HCT116 (cell line): Measurements from ENCODE around the gene CRIM1.

Experiments
- EGR1 ChIP-seq: IDR thresholded peaks from 2 replicates; pipeline ENCODE4 v1.6.1; 2012; ENCODE audit warnings: low read depth
- ELF1 ChIP-seq: IDR thresholded peaks from 2 replicates; pipeline ENCODE4 v1.6.1; 2012; ENCODE audit warnings: low read depth, borderline replicate concordance
- EZH2 ChIP-seq: fragments of 200-600 bp; sonication (generic); IDR thresholded peaks from 2 replicates; pipeline ENCODE4 v1.6.1; 2017; ENCODE audit warnings: antibody characterized with exemption, mixed run types
- EZH2phosphoT487 ChIP-seq: fragments of 200-600 bp; IDR thresholded peaks from 2 replicates; pipeline ENCODE4 v1.6.1; 2018; ENCODE audit warnings: antibody characterized with exemption, borderline replicate concordance
- FOSL1 ChIP-seq: IDR thresholded peaks from 2 replicates; pipeline ENCODE4 v1.6.1; 2012; ENCODE audit warnings: low read depth
- POLR2A ChIP-seq: IDR thresholded peaks from 2 replicates; pipeline ENCODE4 v1.7.0; 2011; ENCODE audit warnings: borderline replicate concordance; ENCODE audit not compliant: insufficient read depth, insufficient read length; ENCODE audit errors: extremely low read depth
- RAD21 ChIP-seq: IDR thresholded peaks from 2 replicates; pipeline ENCODE4 v1.6.1; 2012; ENCODE audit warnings: low read depth, mild to moderate bottlenecking
- SP1 ChIP-seq: IDR thresholded peaks from 2 replicates; pipeline ENCODE4 v1.6.1; 2012; ENCODE audit warnings: low read depth
- TF ChIP-seq, protein P1 (sequence below), 3 experiments: fragments of 200-600 bp in 1 of 3; sonication (generic) in 1 of 3; IDR thresholded peaks in 2 of 3; conservative IDR thresholded peaks in 1 of 3; 2 replicates each; pipeline ENCODE4 v1.5.1; 2012 to 2017; ENCODE audit warnings: low read depth in 2 of 3, low read length in 2 of 3, antibody characterized with exemption in 1 of 3, borderline replicate concordance in 1 of 3, control low read depth in 1 of 3, mild to moderate bottlenecking in 1 of 3, mixed read lengths in 1 of 3, mixed run types in 1 of 3, moderate library complexity in 1 of 3; ENCODE audit not compliant: insufficient read depth in 1 of 3
- TF ChIP-seq, protein P2 (sequence below): IDR thresholded peaks from 2 replicates; pipeline ENCODE4 v1.6.1; 2011; ENCODE audit warnings: mild to moderate bottlenecking, low read length, moderate library complexity; ENCODE audit not compliant: insufficient replicate concordance; ENCODE audit errors: extremely low read depth

DNA sequence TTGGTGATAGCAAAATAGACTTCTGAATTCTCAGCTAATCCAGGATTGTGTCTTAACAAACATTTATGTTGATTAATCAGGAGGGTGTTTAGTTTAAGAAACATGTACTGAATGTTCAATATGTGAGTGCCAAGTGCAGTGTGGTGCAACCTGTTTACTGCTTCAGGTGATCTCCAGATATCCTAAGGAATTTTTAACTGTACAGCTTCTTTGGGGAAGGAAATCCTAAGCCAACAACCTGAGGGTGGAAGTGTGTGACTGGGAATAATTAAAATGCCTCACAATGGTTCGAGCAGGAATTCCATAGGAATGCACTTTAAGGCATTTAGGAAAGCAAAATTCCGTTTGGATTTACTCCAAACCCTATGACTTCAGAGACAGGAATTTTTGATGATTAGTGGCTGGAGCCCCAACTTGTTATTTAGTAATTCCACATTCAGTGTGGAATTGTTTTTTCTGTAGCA is 16.4 kb downstream of the CRIM1 start:
- TF ChIP-seq SP1, result peak; percentile 50
- TF ChIP-seq, protein P1, sequence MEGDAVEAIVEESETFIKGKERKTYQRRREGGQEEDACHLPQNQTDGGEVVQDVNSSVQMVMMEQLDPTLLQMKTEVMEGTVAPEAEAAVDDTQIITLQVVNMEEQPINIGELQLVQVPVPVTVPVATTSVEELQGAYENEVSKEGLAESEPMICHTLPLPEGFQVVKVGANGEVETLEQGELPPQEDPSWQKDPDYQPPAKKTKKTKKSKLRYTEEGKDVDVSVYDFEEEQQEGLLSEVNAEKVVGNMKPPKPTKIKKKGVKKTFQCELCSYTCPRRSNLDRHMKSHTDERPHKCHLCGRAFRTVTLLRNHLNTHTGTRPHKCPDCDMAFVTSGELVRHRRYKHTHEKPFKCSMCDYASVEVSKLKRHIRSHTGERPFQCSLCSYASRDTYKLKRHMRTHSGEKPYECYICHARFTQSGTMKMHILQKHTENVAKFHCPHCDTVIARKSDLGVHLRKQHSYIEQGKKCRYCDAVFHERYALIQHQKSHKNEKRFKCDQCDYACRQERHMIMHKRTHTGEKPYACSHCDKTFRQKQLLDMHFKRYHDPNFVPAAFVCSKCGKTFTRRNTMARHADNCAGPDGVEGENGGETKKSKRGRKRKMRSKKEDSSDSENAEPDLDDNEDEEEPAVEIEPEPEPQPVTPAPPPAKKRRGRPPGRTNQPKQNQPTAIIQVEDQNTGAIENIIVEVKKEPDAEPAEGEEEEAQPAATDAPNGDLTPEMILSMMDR (IDR thresholded peaks at IDR 0.05 in 2 of 3, conservative IDR thresholded peaks at IDR 0.05 in 1 of 3; ENCODE audit: borderline replicate concordance in 1 of 3, insufficient read depth in 1 of 3, low read depth in 2 of 3, low read length in 2 of 3), result no peak
- TF ChIP-seq POLR2A, result no peak
- TF ChIP-seq RAD21, result peak; percentile 25; the same call in 1 of the 2 replicates
- no peak for TF ChIP-seq ELF1
- no peak for TF ChIP-seq EZH2
- TF ChIP-seq EGR1, result 0 out of 2 replicates have a peak, but pooled peaks have one; percentile 10
- TF ChIP-seq FOSL1, result peak; percentile 51; the same call in 1 of the 2 replicates
- TF ChIP-seq, protein P2, sequence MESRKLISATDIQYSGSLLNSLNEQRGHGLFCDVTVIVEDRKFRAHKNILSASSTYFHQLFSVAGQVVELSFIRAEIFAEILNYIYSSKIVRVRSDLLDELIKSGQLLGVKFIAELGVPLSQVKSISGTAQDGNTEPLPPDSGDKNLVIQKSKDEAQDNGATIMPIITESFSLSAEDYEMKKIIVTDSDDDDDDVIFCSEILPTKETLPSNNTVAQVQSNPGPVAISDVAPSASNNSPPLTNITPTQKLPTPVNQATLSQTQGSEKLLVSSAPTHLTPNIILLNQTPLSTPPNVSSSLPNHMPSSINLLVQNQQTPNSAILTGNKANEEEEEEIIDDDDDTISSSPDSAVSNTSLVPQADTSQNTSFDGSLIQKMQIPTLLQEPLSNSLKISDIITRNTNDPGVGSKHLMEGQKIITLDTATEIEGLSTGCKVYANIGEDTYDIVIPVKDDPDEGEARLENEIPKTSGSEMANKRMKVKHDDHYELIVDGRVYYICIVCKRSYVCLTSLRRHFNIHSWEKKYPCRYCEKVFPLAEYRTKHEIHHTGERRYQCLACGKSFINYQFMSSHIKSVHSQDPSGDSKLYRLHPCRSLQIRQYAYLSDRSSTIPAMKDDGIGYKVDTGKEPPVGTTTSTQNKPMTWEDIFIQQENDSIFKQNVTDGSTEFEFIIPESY, result no peak
- no peak for TF ChIP-seq EZH2phosphoT487
